ENCODE data around the gene ZFTA. TPM values are rescaled to one million over a fixed set of nuclear protein-coding genes. Genes with fewer than 3 reads are reported as not detected.

The ZFTA gene
- total RNA-seq, 1 experiment from 2014 or later, result 30.8 TPM

GRCh38 chr11:63816166-63816565, 47.6 kb upstream of the ZFTA start:
- Histone ChIP-seq H3K4me3 (ENCODE audit: low read depth, low read length) (no peak overlapping the region), H3K9me3 (no peaks in the 10 kb centered on the region), H3K4me1 (peaks cover 7% of the 10 kb centered on the region; the same call in 1 of the 2 replicates), H3K36me3 (ENCODE audit: control insufficient read depth, insufficient read depth, low read length) (peaks cover 2% of the 10 kb centered on the region), H3K27me3 (replicated peaks; ENCODE audit: control insufficient read depth, insufficient read depth, low read length) (no peaks in the 10 kb centered on the region)
- peaks cover 30% of the 10 kb centered on the region for H3K4me1 Mint-ChIP-seq (ENCODE audit: low read depth, unreplicated experiment)
- no peak for TF ChIP-seq CTCF (IDR thresholded peaks at IDR 0.05; ENCODE audit: insufficient read depth in 1 of 2, low read depth in 1 of 2, low read length in 1 of 2, severe bottlenecking in 1 of 2, unreplicated experiment in 1 of 2)
- no peak overlapping the region for H3K27ac Mint-ChIP-seq (ENCODE audit: unreplicated experiment)
- ChIA-PET CTCF (no interaction called here), POLR2A (no interaction called here)
- no peak overlapping the region for H3K4me3 Mint-ChIP-seq (ENCODE audit: unreplicated experiment)
- no peaks in the 10 kb centered on the region for H3K27me3 Mint-ChIP-seq (ENCODE audit: insufficient read depth, unreplicated experiment)
- no peaks in the 10 kb centered on the region for H3K9me3 Mint-ChIP-seq (ENCODE audit: unreplicated experiment)
- intact Hi-C loops (cut with micrococcal nuclease; ENCODE audit: unreplicated experiment), result no loop called here
- H3K36me3 Mint-ChIP-seq (ENCODE audit: insufficient read depth, unreplicated experiment), result peaks cover 63% of the 10 kb centered on the region
- no peak for DNase-seq
- BruUV-seq (replicated peaks), result no TSS peak

- intact Hi-C loops (cut with micrococcal nuclease; ENCODE audit: unreplicated experiment), result no loop called here
- H3K4me1 ChIP-seq, result peaks cover 7% of the 10 kb centered on the region; the same call in 1 of the 2 replicates
- no peaks in the 10 kb centered on the region for H3K27me3 ChIP-seq (replicated peaks; ENCODE audit: control insufficient read depth, insufficient read depth, low read length)
- H3K4me1 Mint-ChIP-seq (ENCODE audit: low read depth, unreplicated experiment), result peaks cover 30% of the 10 kb centered on the region
- no peak for DNase-seq
- ChIA-PET CTCF (interaction anchor here (0.6 to 1.1 kb wide), 3 partner anchors 11 to 58 kb away, joined by 3 read pairs; no protein-coding TSS in a partner anchor), POLR2A (interaction anchor here (0.5 to 1.5 kb wide), 3 partner anchors 15 to 382 kb away, joined by 3 to 4 read pairs (median 4); partner anchors contain the start of gene ZFTA)
- no peaks in the 10 kb centered on the region for H3K9me3 Mint-ChIP-seq (ENCODE audit: unreplicated experiment)
- peak overlapping the region; percentile 89 for H3K4me3 ChIP-seq (ENCODE audit: low read depth, low read length)
- H3K9me3 ChIP-seq, result no peaks in the 10 kb centered on the region
- peaks cover 2% of the 10 kb centered on the region; the same call in 1 of the 2 replicates for H3K36me3 ChIP-seq (ENCODE audit: control insufficient read depth, insufficient read depth, low read length)
- no peaks in the 10 kb centered on the region for H3K27me3 Mint-ChIP-seq (ENCODE audit: insufficient read depth, unreplicated experiment)
- H3K27ac Mint-ChIP-seq (ENCODE audit: unreplicated experiment), result peak overlapping the region; percentile 72
- no TSS peak for BruUV-seq (replicated peaks)
- peak overlapping the region; percentile 84 for H3K4me3 Mint-ChIP-seq (ENCODE audit: unreplicated experiment)
- TF ChIP-seq CTCF (IDR thresholded peaks at IDR 0.05; ENCODE audit: insufficient read depth in 1 of 2, low read depth in 1 of 2, low read length in 1 of 2, severe bottlenecking in 1 of 2, unreplicated experiment in 1 of 2), result no peak
- H3K36me3 Mint-ChIP-seq (ENCODE audit: insufficient read depth, unreplicated experiment), result peaks cover 45% of the 10 kb centered on the region
Observed at GRCh38 chr11:63814383-63814736, 45.8 kb upstream of the ZFTA start.

GRCh38 chr11:63813563-63814382, 45.2 kb upstream of the ZFTA start:
- Histone ChIP-seq H3K27me3 (replicated peaks; ENCODE audit: control insufficient read depth, insufficient read depth, low read length) (no peaks in the 10 kb centered on the region), H3K9me3 (no peaks in the 10 kb centered on the region), H3K4me3 (ENCODE audit: low read depth, low read length) (peak overlapping the region; percentile 89), H3K36me3 (ENCODE audit: control insufficient read depth, insufficient read depth, low read length) (peaks cover 1% of the 10 kb centered on the region; the same call in 1 of the 2 replicates), H3K4me1 (peaks cover 7% of the 10 kb centered on the region; the same call in 1 of the 2 replicates)
- H3K27ac Mint-ChIP-seq (ENCODE audit: unreplicated experiment), result peak overlapping the region; percentile 72
- intact Hi-C loops (cut with micrococcal nuclease; ENCODE audit: unreplicated experiment), result loop anchor here (1.0 kb wide), 1 partner anchor 45 kb away; the partner anchor contains the start of gene ZFTA
- H3K4me3 Mint-ChIP-seq (ENCODE audit: unreplicated experiment), result peak overlapping the region; percentile 84
- H3K9me3 Mint-ChIP-seq (ENCODE audit: unreplicated experiment), result no peaks in the 10 kb centered on the region
- ChIA-PET CTCF (interaction anchor here (0.6 to 1.1 kb wide), 3 partner anchors 12 to 58 kb away, joined by 3 read pairs; no protein-coding TSS in a partner anchor), POLR2A (interaction anchor here (0.5 to 1.5 kb wide), 3 partner anchors 15 to 383 kb away, joined by 3 to 4 read pairs (median 4); partner anchors contain the start of gene ZFTA)
- no TSS peak for BruUV-seq (replicated peaks)
- peak in 1 of 2 experiments; percentile 15 for TF ChIP-seq CTCF (IDR thresholded peaks at IDR 0.05; ENCODE audit: insufficient read depth in 1 of 2, low read depth in 1 of 2, low read length in 1 of 2, severe bottlenecking in 1 of 2, unreplicated experiment in 1 of 2)
- peak; percentile 50 to 53 for DNase-seq
- H3K4me1 Mint-ChIP-seq (ENCODE audit: low read depth, unreplicated experiment), result peaks cover 30% of the 10 kb centered on the region
- H3K27me3 Mint-ChIP-seq (ENCODE audit: insufficient read depth, unreplicated experiment), result no peaks in the 10 kb centered on the region
- peaks cover 39% of the 10 kb centered on the region for H3K36me3 Mint-ChIP-seq (ENCODE audit: insufficient read depth, unreplicated experiment)

All from Caco-2 (cell line).